ENCODE measurements around the gene BACE2. TPM values are rescaled to one million over a fixed set of nuclear protein-coding genes. Genes with fewer than 3 reads are reported as not detected.

Gene BACE2
- total and polyA plus RNA-seq, 2 of the 4 experiments (the other 2 are of a cell fraction), result 17.0 to 35.5 TPM

GRCh38 chr21:41235201-41235600, 67.2 kb downstream of the BACE2 start:
- H2BK120ac ChIP-seq (ENCODE audit: low read depth, low read length), result no peak overlapping the region
- no peak overlapping the region for H3K56ac ChIP-seq (ENCODE audit: extremely low read depth, insufficient read depth, low read length)
- H2AK5ac ChIP-seq (ENCODE audit: low read depth, low read length), result no peak overlapping the region
- H3K23ac ChIP-seq (ENCODE audit: low read depth, low read length), result no peak overlapping the region
- no peaks in the 10 kb centered on the region for H3K9me3 ChIP-seq (ENCODE audit: control insufficient read depth, insufficient read depth, low read length)
- no TSS peak for BruUV-seq (replicated peaks)
- H3K18ac ChIP-seq (ENCODE audit: low read depth, low read length), result no peak overlapping the region
- peaks cover 5% of the 10 kb centered on the region; the same call in 1 of the 2 replicates for H3K36me3 ChIP-seq (ENCODE audit: control insufficient read depth, insufficient read depth, low read length)
- H3K4me2 ChIP-seq (ENCODE audit: low read depth, low read length), result no peak overlapping the region
- H3K9me1 ChIP-seq (ENCODE audit: insufficient read depth, low read length), result no peaks in the 10 kb centered on the region
- H4K20me1 ChIP-seq (ENCODE audit: insufficient read depth, low read length), result no peaks in the 10 kb centered on the region
- H3K4ac ChIP-seq (ENCODE audit: low read depth, low read length), result no peak overlapping the region
- no peak overlapping the region for H2BK15ac ChIP-seq (ENCODE audit: low read depth, low read length)
- H2BK20ac ChIP-seq (ENCODE audit: low read depth, low read length), result no peak overlapping the region
- H3K27ac ChIP-seq (ENCODE audit: insufficient read depth, low read length), result no peak overlapping the region
- no peaks in the 10 kb centered on the region for H3K27me3 ChIP-seq (ENCODE audit: control insufficient read depth, insufficient read depth, low read length)
- in situ Hi-C loops (cut with MboI; ENCODE audit: low sequenced_read_pairs) (no loop called here), intact Hi-C loops (cut with micrococcal nuclease) (no loop called here), dilution Hi-C loops (cut with HindIII; ENCODE audit: low sequenced_read_pairs, unreplicated experiment) (no loop called here)
- no peak overlapping the region for H3K9ac ChIP-seq (ENCODE audit: low read depth, low read length)
- H4K8ac ChIP-seq (ENCODE audit: low read depth in 2 of 2, low read length in 2 of 2), result no peak overlapping the region
- no CpG with 5 or more reads among the region's 3 CpGs for WGBS, 2 experiments (ENCODE audit: extremely low coverage in 2 of 2, insufficient read length in 1 of 2)
- H3K4me1 ChIP-seq (ENCODE audit: control insufficient read depth, insufficient read depth, low read length), result no peaks in the 10 kb centered on the region
- H3K79me1 ChIP-seq (ENCODE audit: low read depth in 1 of 2, low read length in 2 of 2), result no peaks in the 10 kb centered on the region
- H2AK9ac ChIP-seq (replicated peaks; ENCODE audit: low read depth, low read length, poor library complexity), result no peak overlapping the region
- no peak overlapping the region for H4K5ac ChIP-seq (ENCODE audit: low read depth, low read length)
- no peak overlapping the region for H2BK5ac ChIP-seq (ENCODE audit: low read depth, low read length, poor library complexity, severe bottlenecking)
- no peak for TF ChIP-seq ELK1 (IDR thresholded peaks at IDR 0.05; ENCODE audit: borderline replicate concordance, low read depth, low read length)
- no peak for TF ChIP-seq CEBPB (IDR thresholded peaks at IDR 0.05; ENCODE audit: low read depth, low read length)
- DNase-seq (no peak), ATAC-seq (ENCODE audit: low read depth) (no peak)
- no peak overlapping the region for H3K14ac ChIP-seq (replicated peaks; ENCODE audit: low read depth, low read length)
- H3K4me3 ChIP-seq (ENCODE audit: insufficient read depth, low read depth, low read length), result no peak overlapping the region
- ChIA-PET CTCF (no interaction called here), POLR2A (ENCODE audit: unreplicated experiment) (no interaction called here)
- H4K91ac ChIP-seq (ENCODE audit: insufficient read depth, low read depth, low read length), result no peak overlapping the region
- no peak overlapping the region for H2AFZ ChIP-seq (replicated peaks; ENCODE audit: low read length, poor library complexity)

Data from IMR-90 (cell line).